H1 (cell line): Measurements from ENCODE around the gene GON4L. TPM values are rescaled to one million over a fixed set of nuclear protein-coding genes. Genes with fewer than 3 reads are reported as not detected.

ENCODE experiments used
- RAD21 ChIP-seq, 2 experiments: IDR thresholded peaks in 1 of 2; conservative IDR thresholded peaks in 1 of 2; 2 replicates each; pipeline ENCODE4 v1.6.1; 2011; ENCODE audit warnings: low read depth in 2 of 2, low read length in 2 of 2, improper control_type of control experiment in 1 of 2, inconsistent platforms in 1 of 2, mild to moderate bottlenecking in 1 of 2, moderate library complexity in 1 of 2
- polyA plus RNA-seq, 7 experiments: library from polyadenylated mRNA; depleted of rRNA in 3 of 7; stranded (reverse) in 5 of 7; unstranded in 2 of 7; fragments of >200 nt in 5 of 7; fragments of 200-250 nt in 2 of 7; gene quantifications; 1 replicate in 5 of 7; 2 replicates in 1 of 7; 4 replicates in 1 of 7; pipeline versions ENCODE4 v1.2.1 to v1.2.3, GENCODE V29; 2011 to 2013; ENCODE audit warnings: missing spikeins in 2 of 7, mixed read lengths in 2 of 7
- total RNA-seq: library from RNA; stranded (reverse); fragmentation: NEBNext Ultra II Directional; extraction: Animal tissue kit (Norgen Biotek cat#: 25700); gene quantifications from 2 replicates; pipeline ENCODE4 v1.2.1, GENCODE V29; 2021

GON4L gene
- total and polyA plus RNA-seq, 2 of the 8 experiments (the other 6 are each of a cell fraction or from before 2014, with no cell fraction given) = 26.2 to 52.1 TPM

DNA sequence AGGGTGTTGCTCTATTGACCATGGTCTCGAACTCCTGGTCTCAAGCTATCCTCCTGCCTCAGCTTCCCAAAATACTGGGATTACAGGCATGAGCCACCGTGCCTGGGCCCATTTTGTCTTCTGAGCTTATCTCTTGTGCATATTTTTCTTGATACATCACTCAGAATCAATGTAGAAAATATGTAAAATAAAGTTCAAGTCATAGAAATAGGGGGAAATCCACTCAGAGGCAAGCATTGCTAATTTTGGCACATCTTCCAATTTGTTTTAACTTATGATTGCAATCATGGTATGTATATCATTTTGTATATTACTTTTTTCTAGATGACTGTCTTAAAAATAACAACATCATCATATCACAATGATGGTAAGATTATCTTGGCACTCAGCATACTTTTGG lies 32.6 kb upstream of the GON4L start (continued):
- no peak for TF ChIP-seq RAD21 (IDR thresholded peaks at IDR 0.05 in 1 of 2, conservative IDR thresholded peaks at IDR 0.05 in 1 of 2; ENCODE audit: low read depth in 2 of 2, low read length in 2 of 2)
- TF ChIP-seq, all 59 proteins: peak for 0
